Naive thymus-derived CD8-positive, alpha-beta T cell (primary cell): ENCODE data around the gene SP1. TPM values are rescaled to one million over a fixed set of nuclear protein-coding genes. Genes with fewer than 3 reads are reported as not detected.
"Not testable (repeated sequence)": the region's sequence is repeated elsewhere in the genome, so short reads cannot be mapped to it uniquely, and the experiment has no call there.

ENCODE experiments used
- ATAC-seq, 2 donors: fragments of 150-1000 bp; cut with Tn5 transposase in 1 of 2; sonication (Bioruptor Pico), chemical (Tn5 transposase) in 1 of 2; 1 replicate in 1 of 2; 2 replicates in 1 of 2; pipeline ENCODE4 v1.10.0; 2021; ENCODE audit warnings: mild to moderate bottlenecking in 2 of 2, moderate library complexity in 2 of 2
- POLR2A ChIA-PET: fragments of 350-600 bp; sonication (Branson Sonifier 250); formaldehyde crosslinking; loops from one replicate; lab custom pipeline; 2021; ENCODE audit warnings: antibody characterized with exemption; lab: Charles Lee
- DNase-seq, 10 donors: peaks; one replicate each; pipeline versions ENCODE4 v3.0.0 to v3.0.0-alpha.2; 2020 to 2022
- H3K27ac Mint-ChIP-seq, 10 donors: one replicate each; pipeline ENCODE4 v1.8.0; 2020 to 2022; ENCODE audit warnings: mild to moderate bottlenecking in 10 of 10, mixed read lengths in 10 of 10, moderate library complexity in 4 of 10, inconsistent platforms in 1 of 10
- H3K27me3 Mint-ChIP-seq, 5 donors: one replicate each; pipeline ENCODE4 v1.8.0; 2021 to 2022; ENCODE audit warnings: mixed read lengths in 5 of 5
- H3K36me3 Mint-ChIP-seq, 3 donors: one replicate each; pipeline ENCODE4 v1.8.0; 2020 to 2022; ENCODE audit warnings: mixed read lengths in 3 of 3, mild to moderate bottlenecking in 2 of 3, inconsistent platforms in 1 of 3
- H3K4me1 Mint-ChIP-seq, 4 donors: one replicate each; pipeline ENCODE4 v1.8.0; 2021 to 2022; ENCODE audit warnings: mixed read lengths in 4 of 4
- H3K4me3 Mint-ChIP-seq, 10 donors: one replicate each; pipeline ENCODE4 v1.8.0; 2020 to 2022; ENCODE audit warnings: mild to moderate bottlenecking in 10 of 10, mixed read lengths in 10 of 10, moderate library complexity in 6 of 10, inconsistent platforms in 1 of 10
- H3K9me3 Mint-ChIP-seq, 9 donors: one replicate each; pipeline ENCODE4 v1.8.0; 2020 to 2022; ENCODE audit warnings: mixed read lengths in 9 of 9, mild to moderate bottlenecking in 3 of 9, inconsistent platforms in 1 of 9, moderate library complexity in 1 of 9
- polyA plus RNA-seq, 3 donors: library from polyadenylated mRNA; unstranded; fragments of 300-500 nt; fragmentation: Illumina TruSeq; gene quantifications; one replicate each; pipeline ENCODE4 v1.2.3, GENCODE V29; 2021
- total RNA-seq, 8 experiments: library from RNA in 2 of 8; stranded (reverse) in 2 of 8; gene quantifications; one replicate each; pipeline ENCODE4 v1.2.3 and lab custom pipeline; 2021 to 2026

Gene SP1
- total and polyA plus RNA-seq, 5 experiments from 2014 or later = 8.5 to 104 (median 10.4) TPM

DNA sequence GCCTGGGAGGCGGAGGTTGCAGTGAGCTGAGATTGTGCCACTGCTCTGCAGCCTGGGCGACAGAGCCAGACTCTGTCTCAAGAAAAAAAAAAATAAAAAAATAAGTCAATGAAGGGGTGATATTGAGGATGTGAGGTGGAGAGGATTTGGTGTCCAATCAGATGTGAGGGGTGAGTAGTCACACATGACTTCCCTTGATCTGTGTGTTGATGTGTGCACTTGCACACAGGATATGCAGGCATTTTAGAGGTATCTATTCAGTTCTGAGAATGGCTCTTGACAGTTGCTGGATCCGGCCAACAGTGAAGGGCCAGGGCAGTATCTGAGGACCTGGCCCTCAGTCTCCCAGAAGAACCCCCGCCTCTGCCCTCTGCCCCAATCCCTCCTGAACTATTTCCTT is 36.0 kb upstream of the SP1 start:
- H3K36me3 Mint-ChIP-seq = no peaks in the 10 kb centered on the region
- ATAC-seq (peak in 1 of 2 donors; percentile 92), DNase-seq (peak in 3 of 10 donors; percentile 12 to 44 (median 32))
- POLR2A ChIA-PET = interaction anchor here (1.0 to 4.6 kb wide), 5 partner anchors 8 to 97 kb away, joined by 3 to 80 read pairs (median 11); partner anchors contain the start of genes AAAS, PRR13 and SP1
- peaks cover 17 to 25% (median 18%) of the 10 kb centered on the region in 4 donors for H3K4me1 Mint-ChIP-seq
- H3K27me3 Mint-ChIP-seq = peaks cover 3 to 15% (median 5%) of the 10 kb centered on the region in 5 donors
- peak overlapping the region; percentile 57 to 93 (median 83) for H3K4me3 Mint-ChIP-seq
- H3K27ac Mint-ChIP-seq = peak overlapping the region in 9 of 10 donors; percentile 68 to 97 (median 88)
- H3K9me3 Mint-ChIP-seq = no peaks in the 10 kb centered on the region

DNA sequence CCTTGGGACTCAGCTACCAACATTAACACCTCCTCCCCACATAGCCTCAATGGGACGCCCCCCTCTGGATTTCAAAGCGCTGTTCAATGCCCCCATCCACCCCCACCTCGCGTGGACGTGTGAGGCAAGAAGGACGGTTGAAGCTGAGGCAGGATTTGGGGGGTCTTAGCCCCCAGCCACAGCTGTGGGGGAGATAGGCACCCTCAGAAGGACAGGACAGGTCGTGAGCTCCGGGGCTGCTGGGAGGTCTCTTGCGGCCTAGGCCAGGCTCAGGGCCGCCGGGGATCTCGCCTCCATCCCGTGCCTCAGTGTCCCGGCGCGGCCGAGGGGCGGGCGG is 35.5 kb upstream of the SP1 start:
- Mint-ChIP-seq H3K4me1 (peaks cover 17 to 25% (median 18%) of the 10 kb centered on the region in 4 donors), H3K27me3 (peaks cover 3 to 15% (median 5%) of the 10 kb centered on the region in 5 donors), H3K4me3 (peak overlapping the region; percentile 57 to 93 (median 83)), H3K9me3 (no peaks in the 10 kb centered on the region), H3K36me3 (no peaks in the 10 kb centered on the region), H3K27ac (peak overlapping the region in 9 of 10 donors; percentile 68 to 97 (median 88))
- DNase-seq (no peak), ATAC-seq (no peak)
- POLR2A ChIA-PET = interaction anchor here (0.6 to 4.6 kb wide), 12 partner anchors 11 to 185 kb away, joined by 3 to 80 read pairs (median 5); partner anchors contain the start of genes AAAS, CSAD, PFDN5 and PRR13

DNA sequence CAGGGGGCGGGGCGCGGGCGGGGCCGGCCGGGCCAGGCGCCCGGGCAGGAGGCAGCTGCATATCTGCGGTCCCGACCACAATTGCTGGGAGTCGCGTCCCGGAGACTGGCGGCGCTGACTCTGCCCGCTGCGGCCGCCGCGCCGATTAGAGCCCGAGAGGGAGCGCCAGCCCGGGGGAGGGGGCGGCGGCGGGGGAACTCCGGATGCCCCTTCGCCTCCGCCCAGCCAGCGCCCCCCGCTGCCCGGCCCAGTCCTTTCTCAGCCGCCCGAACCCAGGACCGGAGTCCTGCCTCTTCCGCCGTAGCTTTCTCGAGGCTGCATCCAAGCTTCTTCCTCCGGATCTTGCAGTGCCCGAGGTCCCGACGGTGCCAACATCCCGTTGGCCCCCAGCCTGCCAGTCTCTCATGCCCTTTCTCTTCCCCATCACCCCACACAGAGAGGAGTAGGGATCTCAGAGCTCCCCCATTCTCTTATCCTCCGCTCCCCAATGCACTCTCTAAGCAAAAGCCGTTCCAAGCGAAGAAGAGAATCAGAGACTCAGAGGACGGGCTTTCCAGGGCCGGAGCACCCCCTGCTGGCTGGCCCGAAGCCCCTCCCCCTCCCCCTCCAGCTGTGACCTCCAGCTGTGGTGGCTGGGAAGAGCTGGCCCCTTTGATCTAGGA is 35.0 kb upstream of the SP1 start:
- POLR2A ChIA-PET = interaction anchor here (0.6 to 4.6 kb wide), 16 partner anchors 12 to 242 kb away, joined by 3 to 80 read pairs (median 5); partner anchors contain the start of genes AAAS, CSAD, MYG1 and PFDN5
- peak; percentile 67 to 85 for ATAC-seq
- DNase-seq = peak; percentile 46 to 85 (median 64)
- peaks cover 0 to 10% (median 1%) of the 10 kb centered on the region in 5 donors for H3K27me3 Mint-ChIP-seq
- H3K4me1 Mint-ChIP-seq = peaks cover 17 to 25% (median 18%) of the 10 kb centered on the region in 4 donors
- peak overlapping the region; percentile 84 to 97 (median 92) for H3K27ac Mint-ChIP-seq
- no peaks in the 10 kb centered on the region for H3K36me3 Mint-ChIP-seq
- no peaks in the 10 kb centered on the region for H3K9me3 Mint-ChIP-seq
- peak overlapping the region; percentile 92 to 100 (median 98) for H3K4me3 Mint-ChIP-seq

DNA sequence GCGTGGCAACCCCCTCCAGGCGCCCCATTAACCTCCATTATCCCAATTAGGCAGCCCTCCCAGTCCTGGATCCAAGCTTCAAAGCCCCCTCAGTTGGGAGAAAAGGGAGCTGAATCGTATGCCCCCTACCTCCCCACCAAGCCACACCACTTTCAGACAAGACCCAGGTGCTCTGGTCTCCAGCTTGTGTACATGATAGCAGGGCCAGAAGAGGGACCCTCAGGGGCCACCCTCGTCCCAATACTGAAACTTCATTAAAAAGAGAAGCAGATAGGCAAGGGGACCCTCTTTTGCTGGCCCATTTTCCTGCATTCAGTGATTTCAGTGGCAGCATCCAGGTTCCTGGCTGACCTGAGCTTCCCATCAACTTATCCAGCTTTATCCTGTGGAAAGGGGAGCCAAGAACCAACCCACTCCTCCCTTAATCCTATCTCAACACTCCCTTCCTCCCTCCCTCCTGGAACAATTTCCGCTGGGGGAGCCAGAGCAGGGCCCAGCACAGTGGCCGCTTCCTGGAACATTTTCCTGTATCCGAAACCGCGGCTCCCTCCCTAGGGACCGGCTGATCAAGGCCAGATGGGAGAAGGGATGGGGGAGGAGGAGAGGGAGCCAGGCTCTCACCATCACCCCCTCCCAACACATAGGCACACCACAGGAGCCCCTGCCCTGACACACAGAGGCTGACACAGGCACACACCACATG is 34.3 kb upstream of the SP1 start:
- Mint-ChIP-seq H3K36me3 (no peaks in the 10 kb centered on the region), H3K4me1 (peaks cover 15 to 25% (median 18%) of the 10 kb centered on the region in 4 donors), H3K27ac (peak overlapping the region in 6 of 10 donors; percentile 65 to 97 (median 93)), H3K27me3 (peaks cover 0 to 3% (median 0%) of the 10 kb centered on the region in 5 donors), H3K9me3 (no peaks in the 10 kb centered on the region), H3K4me3 (peak overlapping the region; percentile 42 to 100 (median 98))
- POLR2A ChIA-PET = interaction anchor here (0.6 to 4.6 kb wide), 14 partner anchors 12 to 243 kb away, joined by 3 to 80 read pairs (median 5); partner anchors contain the start of genes AAAS, CSAD, MYG1 and PFDN5
- no peak for ATAC-seq
- DNase-seq = no peak

DNA sequence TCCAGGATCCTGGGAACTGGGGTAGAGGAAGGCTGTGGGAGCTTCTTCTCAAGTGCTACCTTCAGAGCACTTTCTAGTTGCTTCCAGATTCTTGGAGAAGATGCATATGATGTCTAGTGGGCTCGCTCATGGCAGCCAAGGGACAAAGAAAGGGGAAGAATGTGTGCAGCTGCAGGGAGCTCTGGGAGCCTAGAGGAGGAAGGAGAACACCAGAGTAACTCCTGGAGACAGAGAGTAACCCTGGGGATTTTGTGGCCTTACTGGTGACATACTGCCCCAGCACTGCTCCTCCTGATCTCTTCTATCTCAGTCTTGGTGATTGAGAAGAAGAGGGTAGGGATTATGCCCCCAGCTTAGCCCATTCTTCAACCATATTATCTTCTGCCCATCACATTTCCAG is 33.5 kb upstream of the SP1 start:
- ATAC-seq (no peak), DNase-seq (no peak)
- Mint-ChIP-seq H3K4me3 (peak overlapping the region in 4 of 10 donors; percentile 13 to 44 (median 36)), H3K27me3 (no peaks in the 10 kb centered on the region), H3K4me1 (peaks cover 14 to 25% (median 18%) of the 10 kb centered on the region in 4 donors), H3K9me3 (no peaks in the 10 kb centered on the region), H3K27ac (peak overlapping the region in 1 of 10 donors; percentile 90), H3K36me3 (no peaks in the 10 kb centered on the region)
- POLR2A ChIA-PET = interaction anchor here (1.0 to 4.6 kb wide), 3 partner anchors 19 to 147 kb away, joined by 3 to 80 read pairs (median 11); partner anchors contain the start of gene AAAS

DNA sequence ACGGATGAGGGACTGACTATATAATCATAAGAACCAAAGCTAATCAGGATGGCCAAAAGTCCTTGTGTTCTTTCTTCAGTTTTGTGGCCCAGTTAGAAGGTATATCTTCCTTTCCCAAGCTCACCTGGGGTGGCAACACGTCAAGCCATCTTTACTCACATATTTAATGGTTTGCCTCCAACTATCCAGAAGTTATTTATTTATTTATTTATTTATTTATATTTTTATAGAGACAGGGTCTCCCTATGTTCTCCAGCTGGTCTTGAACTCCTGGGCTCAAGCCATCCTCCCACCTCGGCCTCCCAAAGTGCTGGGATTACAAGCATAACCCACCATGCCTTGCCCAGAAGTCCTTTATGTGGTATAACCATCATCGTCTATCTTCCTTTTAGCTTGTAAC is 32.1 kb upstream of the SP1 start:
- H3K4me1 Mint-ChIP-seq = peaks cover 18 to 30% (median 24%) of the 10 kb centered on the region in 4 donors
- no peak overlapping the region for H3K4me3 Mint-ChIP-seq
- DNase-seq (no peak), ATAC-seq (no peak)
- POLR2A ChIA-PET = interaction anchor here (0.9 to 1.6 kb wide), 3 partner anchors 23 to 74 kb away, joined by 3 to 5 read pairs (median 3); no protein-coding TSS in a partner anchor
- no peak overlapping the region for H3K27ac Mint-ChIP-seq
- H3K36me3 Mint-ChIP-seq = no peaks in the 10 kb centered on the region
- H3K9me3 Mint-ChIP-seq = no peaks in the 10 kb centered on the region
- no peaks in the 10 kb centered on the region for H3K27me3 Mint-ChIP-seq

DNA sequence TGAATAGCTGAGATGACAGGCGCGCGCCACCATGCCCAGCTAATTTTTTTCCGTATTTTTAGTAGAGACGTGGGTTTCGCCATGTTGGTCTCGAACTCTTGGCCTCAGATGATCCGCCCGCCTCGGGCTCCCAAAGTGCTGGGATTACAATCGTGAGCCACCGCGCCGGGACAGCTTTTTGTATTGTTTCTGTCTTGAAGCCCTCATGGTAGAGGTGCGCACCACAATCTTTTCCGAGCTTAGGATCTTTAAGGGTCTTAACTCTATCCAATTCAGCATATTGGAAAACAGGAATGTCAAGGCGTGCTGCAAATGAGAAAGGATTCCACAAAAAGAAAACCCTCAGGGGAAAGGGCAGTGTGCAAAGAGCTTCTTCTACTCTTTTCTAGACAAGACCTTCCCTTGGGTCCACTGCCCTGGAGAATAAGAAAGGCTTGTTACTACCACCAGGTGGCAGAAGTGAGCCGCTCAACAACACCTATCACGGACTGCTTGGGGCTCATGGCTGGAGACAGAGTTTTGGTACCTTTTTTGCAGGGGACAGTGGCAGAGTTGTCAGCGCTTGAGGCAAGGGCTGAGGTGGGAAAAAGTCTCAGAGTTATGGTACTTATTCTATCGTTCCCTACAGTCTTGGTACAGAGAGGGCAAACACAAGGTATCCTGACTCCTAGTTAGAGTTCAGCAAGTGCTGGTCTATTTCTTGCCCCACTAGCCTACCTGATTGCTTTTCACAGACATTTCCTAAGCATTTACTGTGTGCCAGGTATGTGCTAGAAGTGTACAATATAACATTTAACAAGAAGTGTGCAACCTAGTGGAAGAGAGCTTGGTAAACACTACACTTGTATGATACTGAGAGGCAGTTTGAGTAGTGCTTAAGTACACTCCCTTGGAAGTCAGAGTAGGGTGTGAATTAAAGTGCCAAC is 27.4 kb upstream of the SP1 start:
- peak; percentile 99 to 100 for ATAC-seq
- DNase-seq = peak; percentile 63 to 91 (median 82)
- POLR2A ChIA-PET = interaction anchor here (0.6 to 3.0 kb wide), 10 partner anchors 9 to 156 kb away, joined by 3 to 23 read pairs (median 5); partner anchors contain the start of genes PRR13, SP1 and TARBP2
- no peaks in the 10 kb centered on the region for H3K36me3 Mint-ChIP-seq
- peak overlapping the region in 3 of 10 donors; percentile 34 to 67 (median 43) for H3K27ac Mint-ChIP-seq
- H3K4me1 Mint-ChIP-seq = peaks cover 6 to 10% (median 8%) of the 10 kb centered on the region in 4 donors
- H3K4me3 Mint-ChIP-seq = no peak overlapping the region
- no peaks in the 10 kb centered on the region for H3K27me3 Mint-ChIP-seq
- no peaks in the 10 kb centered on the region for H3K9me3 Mint-ChIP-seq

DNA sequence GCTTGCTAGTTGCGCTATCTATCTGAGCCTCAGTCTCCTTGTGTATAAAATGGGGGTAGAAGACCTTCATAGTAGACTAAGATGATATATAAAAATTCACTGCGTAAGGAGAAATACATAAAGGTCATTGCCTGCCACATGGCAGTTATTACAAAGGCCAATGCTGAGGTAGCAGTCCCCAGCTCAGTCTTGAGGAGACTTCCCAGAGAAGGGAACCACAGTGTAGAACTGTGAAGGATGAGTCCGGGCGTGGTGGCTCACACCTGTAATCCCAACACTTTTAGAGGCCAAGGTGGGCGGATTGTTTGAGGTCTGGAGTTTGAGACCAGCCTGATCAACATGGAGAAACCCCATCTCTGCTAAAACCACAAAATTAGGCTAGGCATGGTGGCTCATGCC is 26.7 kb upstream of the SP1 start:
- Mint-ChIP-seq H3K4me1 (peaks cover 6 to 10% (median 8%) of the 10 kb centered on the region in 4 donors), H3K4me3 (no peak overlapping the region), H3K27me3 (no peaks in the 10 kb centered on the region), H3K36me3 (no peaks in the 10 kb centered on the region), H3K27ac (no peak overlapping the region), H3K9me3 (no peaks in the 10 kb centered on the region)
- no peak for ATAC-seq
- POLR2A ChIA-PET = interaction anchor here (0.6 to 3.0 kb wide), 6 partner anchors 11 to 88 kb away, joined by 3 to 23 read pairs (median 8); partner anchors contain the start of genes PRR13 and SP1
- no peak for DNase-seq

DNA sequence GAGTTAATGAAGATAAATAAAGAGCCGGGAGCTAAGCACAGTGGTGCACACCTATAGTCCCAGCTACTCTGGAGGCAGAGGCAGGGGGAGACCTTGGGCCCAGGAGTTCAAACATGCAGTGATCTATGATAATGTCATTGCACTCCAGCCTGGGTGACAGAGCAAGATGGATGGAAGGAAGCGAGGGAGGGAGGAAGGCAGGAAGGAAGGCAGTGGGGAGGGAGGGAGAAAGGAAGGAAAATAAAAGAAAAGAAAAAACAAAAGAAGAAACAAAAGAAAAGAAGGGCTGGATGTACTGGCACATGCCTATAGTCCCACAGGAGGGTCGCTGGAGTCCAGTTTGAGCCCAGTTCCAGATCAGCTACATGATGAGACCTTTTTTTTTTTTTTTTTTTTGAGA is 24.9 kb upstream of the SP1 start:
- Mint-ChIP-seq H3K27me3 (no peaks in the 10 kb centered on the region), H3K4me3 (no peak overlapping the region), H3K4me1 (peaks cover 4 to 10% (median 8%) of the 10 kb centered on the region in 4 donors), H3K36me3 (no peaks in the 10 kb centered on the region), H3K27ac (peak overlapping the region in 1 of 10 donors; percentile 79), H3K9me3 (no peaks in the 10 kb centered on the region)
- POLR2A ChIA-PET = interaction anchor here (0.7 to 0.8 kb wide), 3 partner anchors 36 to 160 kb away, joined by 3 to 17 read pairs (median 4); no protein-coding TSS in a partner anchor
- no peak for ATAC-seq
- DNase-seq = no peak

DNA sequence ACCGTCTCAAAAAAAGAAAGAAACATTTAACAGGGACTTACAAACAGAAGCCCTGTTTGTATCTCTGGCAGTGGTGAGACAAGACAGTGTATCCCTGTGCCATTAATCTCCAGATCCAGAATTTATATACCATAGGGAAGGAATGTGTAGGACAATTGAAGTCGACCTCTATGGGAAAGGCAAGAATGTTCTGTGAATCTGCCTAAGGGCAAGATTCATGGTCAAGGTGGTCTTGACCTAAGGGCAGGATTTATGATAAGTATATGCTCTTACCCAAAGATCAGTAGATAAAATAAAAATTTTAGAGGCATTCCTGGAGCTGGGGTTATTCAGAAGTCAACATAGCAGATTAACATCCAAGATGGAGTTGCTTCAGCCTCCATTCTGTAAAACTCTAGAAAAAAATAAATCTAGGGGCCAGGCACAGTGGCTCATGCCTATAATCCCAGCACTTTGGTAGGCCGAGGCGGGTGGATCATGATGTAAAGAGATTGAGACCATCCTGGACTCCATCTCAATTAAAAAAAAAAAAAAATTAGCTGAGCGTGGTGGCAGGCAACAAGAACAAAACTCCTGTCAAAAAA is 21.0 kb upstream of the SP1 start:
- Mint-ChIP-seq H3K4me3 (no peak overlapping the region), H3K36me3 (no peaks in the 10 kb centered on the region), H3K9me3 (no peaks in the 10 kb centered on the region), H3K4me1 (peaks cover 0 to 4% (median 1%) of the 10 kb centered on the region in 4 donors), H3K27ac (no peak overlapping the region), H3K27me3 (no peaks in the 10 kb centered on the region)
- ATAC-seq = no peak
- POLR2A ChIA-PET = interaction anchor here (0.6 to 1.8 kb wide), 3 partner anchors 20 to 61 kb away, joined by 3 to 4 read pairs (median 3); partner anchors contain the start of gene AAAS
- no peak for DNase-seq

DNA sequence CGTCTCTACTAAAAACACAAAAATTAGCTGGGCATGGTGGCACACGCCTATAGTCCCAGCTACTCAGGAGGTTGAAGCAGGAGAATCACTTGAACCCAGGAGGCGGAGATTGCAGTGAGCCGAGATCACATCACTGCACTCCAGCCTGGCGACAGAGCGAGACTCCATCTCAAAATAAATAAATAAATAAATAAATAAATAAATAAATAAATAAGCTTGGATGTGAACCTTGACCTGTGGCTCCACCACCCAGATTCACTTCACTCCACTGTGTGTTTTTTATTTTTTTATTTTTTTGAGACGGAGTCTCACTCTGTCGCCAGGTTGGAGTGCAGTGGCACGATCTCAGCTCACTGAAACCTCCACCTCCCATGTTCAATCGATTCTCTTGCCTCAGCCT is 18.3 kb upstream of the SP1 start:
- DNase-seq, H3K27ac Mint-ChIP-seq, H3K27me3 Mint-ChIP-seq, H3K4me3 Mint-ChIP-seq, H3K9me3 Mint-ChIP-seq, H3K36me3 Mint-ChIP-seq, ATAC-seq: not testable (repeated sequence)
- POLR2A ChIA-PET = interaction anchor here (0.7 kb wide), 1 partner anchor 18 kb away, joined by 4 read pairs; no protein-coding TSS in a partner anchor
- peaks cover 4 to 12% (median 12%) of the 10 kb centered on the region in 4 donors for H3K4me1 Mint-ChIP-seq
